ENCODE results near the gene ETS1. TPM values are rescaled to one million over a fixed set of nuclear protein-coding genes. Genes with fewer than 3 reads are reported as not detected.

The ETS1 gene
- total RNA-seq, 4 donors from 2014 or later: 72.4 to 211 (median 165) TPM

- TF ChIP-seq CTCF (IDR thresholded peaks at IDR 0.05): no peak
- DNase-seq (ENCODE audit: low spot score) (no peak), ATAC-seq (ENCODE audit: low FRiP score) (no peak)
These were observed 23.6 kb upstream of the ETS1 start for GRCh38 chr11:128610721-128611617.

GRCh38 chr11:128609785-128610184 is 22.4 kb upstream of the ETS1 start:
- ATAC-seq (ENCODE audit: low FRiP score) (no peak), DNase-seq (ENCODE audit: low spot score) (no peak)
- no peak for TF ChIP-seq CTCF (IDR thresholded peaks at IDR 0.05)

- ATAC-seq (ENCODE audit: low FRiP score) (no peak), DNase-seq (ENCODE audit: low spot score) (no peak)
- TF ChIP-seq CTCF (IDR thresholded peaks at IDR 0.05): no peak
These were observed 21.5 kb upstream of the ETS1 start for GRCh38 chr11:128608746-128609407.

- DNase-seq (ENCODE audit: low spot score): no peak
- no peak for TF ChIP-seq CTCF (IDR thresholded peaks at IDR 0.05)
- no peak for ATAC-seq (ENCODE audit: low FRiP score)
These were observed 20.5 kb upstream of the ETS1 start for GRCh38 chr11:128607819-128608218.

GRCh38 chr11:128604723-128605122 is 17.4 kb upstream of the ETS1 start:
- TF ChIP-seq CTCF (IDR thresholded peaks at IDR 0.05): no peak
- ATAC-seq (ENCODE audit: low FRiP score) (no peak), DNase-seq (ENCODE audit: low spot score) (no peak)

GRCh38 chr11:128603752-128604414 is 16.5 kb upstream of the ETS1 start:
- DNase-seq (ENCODE audit: low spot score) (no peak), ATAC-seq (ENCODE audit: low FRiP score) (no peak)
- no peak for TF ChIP-seq CTCF (IDR thresholded peaks at IDR 0.05)
